ENCODE data around the gene EXOC3L4.

- TF ChIP-seq CTCF (IDR thresholded peaks at IDR 0.05): no peak
- TF ChIP-seq EZH2 (IDR thresholded peaks at IDR 0.05; ENCODE audit: borderline replicate concordance, insufficient read depth, low read depth, low read length, poor library complexity, severe bottlenecking): no peak
Observed at GRCh38 chr14:103045371-103045869, 49.1 kb upstream of the EXOC3L4 start.

All from B cell (primary cell).